Activated CD4-positive, alpha-beta T cell treated with anti-CD3 and anti-CD28 coated beads, Interleukin-2, amount 50 U/mL, for 24 hours (primary cell): ENCODE data around the gene C5orf63.
"Not testable (repeated sequence)": the region's sequence is repeated elsewhere in the genome, so short reads cannot be mapped to it uniquely, and the experiment has no call there.

Experiments
- DNase-seq, 2 donors: peaks; one replicate each; pipeline ENCODE4 v3.0.0-alpha.2; 2020; ENCODE audit warnings: low read depth in 1 of 2, low spot score in 1 of 2

The C5orf63 gene

GRCh38 chr5:127076315-127077129, 3.2 kb upstream of the C5orf63 start:
- DNase-seq = no peak

GRCh38 chr5:127074466-127074865, 1.2 kb upstream of the C5orf63 start:
- no peak for DNase-seq

- no peak for DNase-seq
These were observed 3.1 kb downstream of the C5orf63 start for GRCh38 chr5:127070243-127070642.

- no peak for DNase-seq
These were observed 4.6 kb downstream of the C5orf63 start for GRCh38 chr5:127068493-127069214.

- no peak for DNase-seq
These were observed 6.6 kb downstream of the C5orf63 start for GRCh38 chr5:127066721-127067120.

GRCh38 chr5:127064253-127064840, 9.0 kb downstream of the C5orf63 start:
- no peak for DNase-seq

GRCh38 chr5:127063257-127063913, 9.9 kb downstream of the C5orf63 start:
- DNase-seq = no peak

- no peak for DNase-seq
These were observed 11.3 kb downstream of the C5orf63 start for GRCh38 chr5:127061956-127062355.

GRCh38 chr5:127061537-127061936, 11.8 kb downstream of the C5orf63 start:
- no peak for DNase-seq

GRCh38 chr5:127060470-127060985, 12.8 kb downstream of the C5orf63 start:
- no peak for DNase-seq

- DNase-seq = no peak
These were observed 16.4 kb downstream of the C5orf63 start for GRCh38 chr5:127056896-127057295.

- no peak for DNase-seq
These were observed 17.2 kb downstream of the C5orf63 start for GRCh38 chr5:127055880-127056653.

GRCh38 chr5:127053551-127053950, 19.8 kb downstream of the C5orf63 start:
- not testable (repeated sequence) for DNase-seq

- DNase-seq = no peak
These were observed 20.3 kb downstream of the C5orf63 start for GRCh38 chr5:127053049-127053448.

- DNase-seq = no peak
These were observed 21.7 kb downstream of the C5orf63 start for GRCh38 chr5:127051591-127051990.

GRCh38 chr5:127046343-127047072, 26.8 kb downstream of the C5orf63 start:
- DNase-seq = no peak

GRCh38 chr5:127042593-127042992, 30.7 kb downstream of the C5orf63 start:
- no peak for DNase-seq

- DNase-seq = no peak
These were observed 31.7 kb downstream of the C5orf63 start for GRCh38 chr5:127041571-127041970.

GRCh38 chr5:127040796-127041520, 32.3 kb downstream of the C5orf63 start:
- no peak for DNase-seq
